Hepatocyte (in vitro differentiated cells): ENCODE data around the gene CELSR1. TPM values are rescaled to one million over a fixed set of nuclear protein-coding genes. Genes with fewer than 3 reads are reported as not detected.

Experiments
- DNase-seq: peaks from one replicate; pipeline ENCODE4 v3.0.0-alpha.2; 2016; ENCODE audit warnings: low spot score
- H2AFZ ChIP-seq: fragments of 200-600 bp; sonication (generic); 2 replicates; pipeline ENCODE4 v1.6.0; 2016; ENCODE audit warnings: antibody characterized with exemption, mild to moderate bottlenecking
- H3K27ac ChIP-seq: fragments of 200-600 bp; sonication (generic); 2 replicates; pipeline ENCODE4 v1.5.1; 2016; ENCODE audit warnings: mild to moderate bottlenecking
- H3K27me3 ChIP-seq: fragments of 200-600 bp; sonication (generic); 2 replicates; pipeline ENCODE4 v1.6.1; 2016
- H3K36me3 ChIP-seq: fragments of 200-600 bp; sonication (generic); replicated peaks from 2 replicates; pipeline ENCODE4 v1.5.1; 2016; ENCODE audit warnings: low read depth; ENCODE audit not compliant: insufficient read depth
- H3K4me1 ChIP-seq: fragments of 200-600 bp; sonication (generic); 2 replicates; pipeline ENCODE4 v1.5.1; 2016; ENCODE audit warnings: mild to moderate bottlenecking, moderate library complexity; ENCODE audit not compliant: insufficient read depth
- H3K4me2 ChIP-seq: fragments of 200-600 bp; sonication (generic); 2 replicates; pipeline ENCODE4 v1.6.0; 2016
- H3K4me3 ChIP-seq: fragments of 200-600 bp; sonication (generic); 2 replicates; pipeline ENCODE4 v1.5.1; 2016; ENCODE audit warnings: mild to moderate bottlenecking
- H3K79me2 ChIP-seq: fragments of 200-600 bp; sonication (generic); 2 replicates; pipeline ENCODE4 v1.6.0; 2017; ENCODE audit warnings: mild to moderate bottlenecking
- H3K9me2 ChIP-seq: fragments of 200-600 bp; sonication (generic); replicated peaks from 2 replicates; pipeline ENCODE4 v1.6.0; 2017; ENCODE audit warnings: mild to moderate bottlenecking; ENCODE audit not compliant: insufficient read depth
- H3K9me3 ChIP-seq: fragments of 200-600 bp; sonication (generic); 2 replicates; pipeline ENCODE4 v1.5.1; 2016; ENCODE audit warnings: low read depth, mild to moderate bottlenecking
- H4K20me1 ChIP-seq: fragments of 200-600 bp; sonication (generic); 2 replicates; pipeline ENCODE4 v1.6.0; 2016; ENCODE audit warnings: mild to moderate bottlenecking; ENCODE audit not compliant: insufficient read depth, poor library complexity, severe bottlenecking
- CTCF ChIP-seq: fragments of 200-600 bp; sonication (generic); IDR thresholded peaks from 2 replicates; pipeline ENCODE4 v1.5.1; 2016; ENCODE audit warnings: antibody characterized with exemption, mild to moderate bottlenecking; ENCODE audit not compliant: poor library complexity
- EZH2 ChIP-seq: fragments of 200-600 bp; sonication (generic); IDR thresholded peaks from 2 replicates; pipeline ENCODE4 v1.6.1; 2016; ENCODE audit warnings: antibody characterized with exemption, mild to moderate bottlenecking, borderline replicate concordance
- EZH2phosphoT487 ChIP-seq: fragments of 200-600 bp; sonication (generic); IDR thresholded peaks from one replicate; pipeline ENCODE4 v1.6.1; 2018; ENCODE audit warnings: antibody characterized with exemption, mild to moderate bottlenecking, low read depth, moderate library complexity; ENCODE audit not compliant: unreplicated experiment, severe bottlenecking
- WGBS: methylation state at CpG from one replicate; pipeline ENCODE4 v1.1.6; 2016; ENCODE audit warnings: low lambda C conversion rate; ENCODE audit errors: missing lambda C conversion rate; 5-methylcytosine and 5-hydroxymethylcytosine counted together
- polyA plus RNA-seq: library from polyadenylated mRNA; unstranded; fragments of >200 nt; fragmentation: Nextera tagmentation; extraction: Ambion mirVana; gene quantifications from 2 replicates; pipeline ENCODE4 v1.2.1, GENCODE V29; 2016
- total RNA-seq: library from RNA; depleted of rRNA; stranded (reverse); fragments of >200 nt; gene quantifications from 2 replicates; pipeline ENCODE4 v1.2.3, GENCODE V29; 2014

The CELSR1 gene
- total and polyA plus RNA-seq, 2 experiments from 2014 or later = 3.0 to 8.7 TPM

DNA sequence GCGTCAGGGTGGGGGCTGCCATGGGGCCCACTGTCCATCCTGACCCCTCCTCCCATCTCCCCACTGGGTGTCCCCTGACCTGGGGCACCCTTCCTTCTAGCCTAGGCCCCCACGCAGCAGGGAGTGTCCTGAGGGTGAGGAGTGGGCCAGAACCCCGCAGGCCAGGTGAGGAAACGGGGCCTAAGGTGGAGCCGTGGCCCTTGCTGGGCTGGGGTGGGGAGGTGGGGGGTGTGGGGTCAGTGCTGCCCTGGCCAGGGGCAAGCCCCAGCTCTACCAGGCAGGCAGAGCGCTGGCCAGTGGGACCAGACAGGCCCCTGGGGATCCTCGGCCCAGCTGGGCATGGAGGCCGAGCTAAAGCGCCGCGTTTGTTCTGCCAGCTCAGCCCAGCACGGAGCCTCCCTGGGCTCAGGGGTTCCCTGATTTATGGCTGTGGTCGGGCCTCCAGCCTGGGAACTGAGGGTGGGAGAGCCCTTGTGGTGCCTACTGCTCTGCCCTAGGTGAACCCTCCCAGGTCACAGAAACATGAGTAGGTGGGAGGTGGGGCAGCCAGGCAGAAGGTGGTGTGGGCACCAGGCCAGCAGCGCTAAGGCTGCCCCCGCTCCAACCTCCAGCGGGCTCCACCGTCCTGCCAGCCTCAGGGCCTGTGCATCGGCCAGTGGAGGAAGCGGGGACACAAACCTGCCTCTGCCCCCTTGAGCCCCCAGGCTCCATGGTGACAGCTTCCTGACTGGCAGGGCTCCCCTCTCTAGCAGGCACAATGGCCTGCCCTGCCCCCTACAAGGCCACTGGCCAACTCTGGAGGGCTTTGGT, 179.5 kb downstream of the CELSR1 start:
- no peaks in the 10 kb centered on the region for H3K27me3 ChIP-seq
- no peaks in the 10 kb centered on the region for H3K9me3 ChIP-seq
- no peaks in the 10 kb centered on the region for H3K36me3 ChIP-seq
- H3K27ac ChIP-seq = no peak overlapping the region
- no peak overlapping the region for H3K4me3 ChIP-seq
- H3K4me1 ChIP-seq = no peaks in the 10 kb centered on the region
- H3K9me2 ChIP-seq = no peaks in the 10 kb centered on the region
- WGBS = 95% methylated on average over 17 of the region's 19 CpGs
- no peak for DNase-seq
- no peaks in the 10 kb centered on the region for H3K79me2 ChIP-seq
- peaks cover 9% of the 10 kb centered on the region for H4K20me1 ChIP-seq
- H2AFZ ChIP-seq = no peak overlapping the region
- TF ChIP-seq EZH2 (no peak), CTCF (no peak), EZH2phosphoT487 (no peak)
- no peak overlapping the region for H3K4me2 ChIP-seq

- H3K4me1 ChIP-seq = no peaks in the 10 kb centered on the region
- H3K4me3 ChIP-seq = no peak overlapping the region
- H4K20me1 ChIP-seq = peaks cover 9% of the 10 kb centered on the region
- H2AFZ ChIP-seq = no peak overlapping the region
- H3K79me2 ChIP-seq = no peaks in the 10 kb centered on the region
- H3K27me3 ChIP-seq = no peaks in the 10 kb centered on the region
- H3K36me3 ChIP-seq = no peaks in the 10 kb centered on the region
- WGBS = 97% methylated on average over 22 of the region's 23 CpGs
- no peaks in the 10 kb centered on the region for H3K9me2 ChIP-seq
- no peak overlapping the region for H3K27ac ChIP-seq
- H3K4me2 ChIP-seq = no peak overlapping the region
- no peak for DNase-seq
- no peaks in the 10 kb centered on the region for H3K9me3 ChIP-seq
- TF ChIP-seq CTCF (no peak), EZH2 (no peak), EZH2phosphoT487 (no peak)
These were observed 180.6 kb downstream of the CELSR1 start for GRCh38 chr22:46356496-46357480.

- peaks cover 9% of the 10 kb centered on the region for H4K20me1 ChIP-seq
- H3K4me2 ChIP-seq = no peak overlapping the region
- WGBS = 98% methylated on average over 11 of the region's 12 CpGs
- H2AFZ ChIP-seq = no peak overlapping the region
- no peak overlapping the region for H3K27ac ChIP-seq
- H3K36me3 ChIP-seq = no peaks in the 10 kb centered on the region
- no peaks in the 10 kb centered on the region for H3K79me2 ChIP-seq
- no peak for DNase-seq
- no peaks in the 10 kb centered on the region for H3K4me1 ChIP-seq
- H3K4me3 ChIP-seq = no peak overlapping the region
- H3K27me3 ChIP-seq = no peaks in the 10 kb centered on the region
- H3K9me2 ChIP-seq = no peaks in the 10 kb centered on the region
- TF ChIP-seq EZH2phosphoT487 (no peak), CTCF (no peak), EZH2 (no peak)
- H3K9me3 ChIP-seq = no peaks in the 10 kb centered on the region
These were observed 181.4 kb downstream of the CELSR1 start for GRCh38 chr22:46355996-46356471.
